ENCODE data around the gene DIS3L2.

The DIS3L2 gene

GRCh38 chr2:232275670-232276069, 314.2 kb downstream of the DIS3L2 start:
- no peak for DNase-seq

GRCh38 chr2:232276084-232276732, 314.7 kb downstream of the DIS3L2 start:
- no peak for DNase-seq

- DNase-seq, result no peak
These were observed 315.3 kb downstream of the DIS3L2 start for GRCh38 chr2:232276733-232277313.

GRCh38 chr2:232278534-232278933, 317.0 kb downstream of the DIS3L2 start:
- DNase-seq, result no peak

GRCh38 chr2:232280341-232280740, 318.8 kb downstream of the DIS3L2 start:
- DNase-seq, result no peak

- DNase-seq, result no peak
These were observed 320.5 kb downstream of the DIS3L2 start for GRCh38 chr2:232281858-232282507.

- no peak for DNase-seq
These were observed 321.1 kb downstream of the DIS3L2 start for GRCh38 chr2:232282508-232283055.

GRCh38 chr2:232286001-232286868, 324.7 kb downstream of the DIS3L2 start:
- no peak for DNase-seq

GRCh38 chr2:232287316-232287715, 325.8 kb downstream of the DIS3L2 start:
- DNase-seq, result no peak

- no peak for DNase-seq
These were observed 327.0 kb downstream of the DIS3L2 start for GRCh38 chr2:232288489-232289030.

GRCh38 chr2:232290668-232291067, 329.2 kb downstream of the DIS3L2 start:
- no peak for DNase-seq

GRCh38 chr2:232291343-232291742, 329.8 kb downstream of the DIS3L2 start:
- DNase-seq, result no peak

GRCh38 chr2:232292395-232293154, 331.1 kb downstream of the DIS3L2 start:
- peak; percentile 7 to 24 for DNase-seq

- DNase-seq, result no peak
These were observed 331.7 kb downstream of the DIS3L2 start for GRCh38 chr2:232293191-232293590.

- no peak for DNase-seq
These were observed 334.5 kb downstream of the DIS3L2 start for GRCh38 chr2:232295971-232296370.

GRCh38 chr2:232296776-232297525, 335.4 kb downstream of the DIS3L2 start:
- no peak for DNase-seq

- DNase-seq, result peak in 1 of 2 donors; percentile 14
These were observed 337.6 kb downstream of the DIS3L2 start for GRCh38 chr2:232299084-232299483.

GRCh38 chr2:232299927-232300674, 338.6 kb downstream of the DIS3L2 start:
- DNase-seq, result no peak

- no peak for DNase-seq
These were observed 339.4 kb downstream of the DIS3L2 start for GRCh38 chr2:232300894-232301387.

GRCh38 chr2:232304236-232304635, 342.7 kb downstream of the DIS3L2 start:
- no peak for DNase-seq
